Tibial artery (tissue), 4 donors: ENCODE measurements around the gene NUDT11.

Experiments
- DNase-seq, 2 donors: peaks; one replicate each; pipeline ENCODE4 v3.0.0-alpha.2; 2019
- H3K27ac ChIP-seq, 2 donors: fragments of 200-600 bp; sonication (generic) in 1 of 2; 1 replicate in 1 of 2; 2 replicates in 1 of 2; pipeline ENCODE4 v1.5.1; 2018 to 2019; ENCODE audit warnings: mild to moderate bottlenecking in 1 of 2
- H3K27me3 ChIP-seq, 2 donors: fragments of 200-600 bp; sonication (generic) in 1 of 2; one replicate each; pipeline versions ENCODE4 v1.5.1 to v1.6.0; 2016 to 2019
- H3K36me3 ChIP-seq, 3 donors: fragments of 200-600 bp; sonication (generic) in 2 of 3; one replicate each; pipeline ENCODE4 v1.5.1; 2016 to 2019; ENCODE audit warnings: mild to moderate bottlenecking in 2 of 3
- H3K4me1 ChIP-seq, 4 donors: fragments of 200-600 bp; sonication (generic) in 2 of 4; 1 replicate in 3 of 4; 2 replicates in 1 of 4; pipeline ENCODE4 v1.5.1; 2016 to 2019
- H3K4me3 ChIP-seq, 2 donors: fragments of 200-600 bp; sonication (generic) in 1 of 2; 1 replicate in 1 of 2; 2 replicates in 1 of 2; pipeline ENCODE4 v1.5.1; 2018 to 2019; ENCODE audit warnings: mild to moderate bottlenecking in 2 of 2
- H3K9me3 ChIP-seq, 3 donors: fragments of 200-600 bp; sonication (generic) in 1 of 3; one replicate each; pipeline ENCODE4 v1.5.1; 2016 to 2019
- intact Hi-C: fragments of 100-400 bp; cut with DNase I; formaldehyde crosslinking; loops from one replicate; pipeline ENCODE4 v1.15.0; 2023; ENCODE audit warnings: low total_unique reads
- TF ChIP-seq, protein P1 (sequence below), 2 experiments: fragments of 200-600 bp in 1 of 2; fragments of 450-650 bp in 1 of 2; IDR thresholded peaks; one replicate each; pipeline ENCODE4 v1.5.1; 2017 to 2019; ENCODE audit warnings: antibody characterized with exemption in 2 of 2, mild to moderate bottlenecking in 1 of 2, moderate library complexity in 1 of 2

NUDT11 gene

GRCh38 chrX:51459125-51459524, 37.3 kb downstream of the NUDT11 start:
- H3K4me1 ChIP-seq = no peaks in the 10 kb centered on the region
- no peaks in the 10 kb centered on the region for H3K36me3 ChIP-seq
- intact Hi-C loops = no loop called here
- no peaks in the 10 kb centered on the region for H3K9me3 ChIP-seq
- DNase-seq = no peak
- no peak overlapping the region for H3K27ac ChIP-seq
- TF ChIP-seq, protein P1, sequence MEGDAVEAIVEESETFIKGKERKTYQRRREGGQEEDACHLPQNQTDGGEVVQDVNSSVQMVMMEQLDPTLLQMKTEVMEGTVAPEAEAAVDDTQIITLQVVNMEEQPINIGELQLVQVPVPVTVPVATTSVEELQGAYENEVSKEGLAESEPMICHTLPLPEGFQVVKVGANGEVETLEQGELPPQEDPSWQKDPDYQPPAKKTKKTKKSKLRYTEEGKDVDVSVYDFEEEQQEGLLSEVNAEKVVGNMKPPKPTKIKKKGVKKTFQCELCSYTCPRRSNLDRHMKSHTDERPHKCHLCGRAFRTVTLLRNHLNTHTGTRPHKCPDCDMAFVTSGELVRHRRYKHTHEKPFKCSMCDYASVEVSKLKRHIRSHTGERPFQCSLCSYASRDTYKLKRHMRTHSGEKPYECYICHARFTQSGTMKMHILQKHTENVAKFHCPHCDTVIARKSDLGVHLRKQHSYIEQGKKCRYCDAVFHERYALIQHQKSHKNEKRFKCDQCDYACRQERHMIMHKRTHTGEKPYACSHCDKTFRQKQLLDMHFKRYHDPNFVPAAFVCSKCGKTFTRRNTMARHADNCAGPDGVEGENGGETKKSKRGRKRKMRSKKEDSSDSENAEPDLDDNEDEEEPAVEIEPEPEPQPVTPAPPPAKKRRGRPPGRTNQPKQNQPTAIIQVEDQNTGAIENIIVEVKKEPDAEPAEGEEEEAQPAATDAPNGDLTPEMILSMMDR (IDR thresholded peaks at IDR 0.05) = no peak
- H3K4me3 ChIP-seq = no peak overlapping the region
- no peaks in the 10 kb centered on the region for H3K27me3 ChIP-seq

GRCh38 chrX:51456814-51457213, 39.6 kb downstream of the NUDT11 start:
- Histone ChIP-seq H3K9me3 (no peaks in the 10 kb centered on the region), H3K27ac (no peak overlapping the region), H3K27me3 (no peaks in the 10 kb centered on the region), H3K4me1 (no peaks in the 10 kb centered on the region), H3K36me3 (no peaks in the 10 kb centered on the region), H3K4me3 (no peak overlapping the region)
- DNase-seq = no peak
- intact Hi-C loops = no loop called here
- TF ChIP-seq, protein P1 (IDR thresholded peaks at IDR 0.05) = no peak

GRCh38 chrX:51456246-51456645, 40.1 kb downstream of the NUDT11 start:
- no peak for DNase-seq
- Histone ChIP-seq H3K36me3 (no peaks in the 10 kb centered on the region), H3K9me3 (no peaks in the 10 kb centered on the region), H3K27ac (no peak overlapping the region), H3K27me3 (no peaks in the 10 kb centered on the region), H3K4me3 (no peak overlapping the region), H3K4me1 (no peaks in the 10 kb centered on the region)
- TF ChIP-seq, protein P1 (IDR thresholded peaks at IDR 0.05) = no peak
- intact Hi-C loops = no loop called here

GRCh38 chrX:51440365-51440764, 56.0 kb downstream of the NUDT11 start:
- intact Hi-C loops = no loop called here
- TF ChIP-seq, protein P1 (IDR thresholded peaks at IDR 0.05) = no peak
- no peaks in the 10 kb centered on the region for H3K9me3 ChIP-seq
- no peaks in the 10 kb centered on the region for H3K4me1 ChIP-seq
- no peak for DNase-seq
- H3K27me3 ChIP-seq = no peaks in the 10 kb centered on the region
- no peaks in the 10 kb centered on the region for H3K36me3 ChIP-seq
- H3K4me3 ChIP-seq = no peak overlapping the region
- H3K27ac ChIP-seq = no peak overlapping the region
